Activated CD8-positive, alpha-beta memory T cell treated with anti-CD3 and anti-CD28 coated beads, Interleukin-2, amount 50 U/mL, for 24 hours (primary cell): ENCODE measurements around the gene FCGR1A.
"Not testable (repeated sequence)": the region's sequence is repeated elsewhere in the genome, so short reads cannot be mapped to it uniquely, and the experiment has no call there.

Experiments
- DNase-seq: peaks from one replicate; pipeline ENCODE4 v3.0.0-alpha.2; 2020; ENCODE audit errors: extremely low read depth

FCGR1A gene

GRCh38 chr1:149777084-149777483, 5.4 kb upstream of the FCGR1A start:
- not testable (repeated sequence) for DNase-seq

- not testable (repeated sequence) for DNase-seq
Measured at GRCh38 chr1:149778313-149778712, 4.2 kb upstream of the FCGR1A start.

DNA sequence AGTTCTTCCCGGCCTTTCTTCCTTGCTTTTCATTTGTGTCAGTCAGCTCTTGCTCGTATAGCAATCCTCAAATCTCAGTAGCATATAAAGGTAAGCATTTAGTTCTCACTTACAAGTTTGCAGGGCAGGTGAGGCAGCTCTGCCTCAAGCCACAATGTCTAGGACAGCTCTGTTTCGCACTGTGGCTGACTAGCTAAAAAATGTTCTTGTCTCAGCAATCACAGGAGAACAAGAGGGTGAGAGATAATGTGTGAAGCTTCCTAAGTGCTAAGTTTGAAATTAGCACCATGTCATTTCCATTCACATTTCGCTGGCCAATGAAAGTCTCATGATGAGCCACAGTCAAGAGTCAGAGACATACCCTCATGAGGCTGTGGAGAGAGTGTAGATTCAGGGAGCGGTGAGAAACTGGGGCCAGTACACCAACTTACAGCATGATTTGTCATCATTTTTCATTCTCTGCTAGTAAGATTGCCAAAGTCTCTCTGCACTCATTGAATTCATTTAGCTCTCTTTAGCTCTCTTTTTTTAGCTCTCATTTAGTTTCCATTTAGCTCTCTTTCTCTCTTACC, 995 bp upstream of the FCGR1A start:
- not testable (repeated sequence) for DNase-seq

DNA sequence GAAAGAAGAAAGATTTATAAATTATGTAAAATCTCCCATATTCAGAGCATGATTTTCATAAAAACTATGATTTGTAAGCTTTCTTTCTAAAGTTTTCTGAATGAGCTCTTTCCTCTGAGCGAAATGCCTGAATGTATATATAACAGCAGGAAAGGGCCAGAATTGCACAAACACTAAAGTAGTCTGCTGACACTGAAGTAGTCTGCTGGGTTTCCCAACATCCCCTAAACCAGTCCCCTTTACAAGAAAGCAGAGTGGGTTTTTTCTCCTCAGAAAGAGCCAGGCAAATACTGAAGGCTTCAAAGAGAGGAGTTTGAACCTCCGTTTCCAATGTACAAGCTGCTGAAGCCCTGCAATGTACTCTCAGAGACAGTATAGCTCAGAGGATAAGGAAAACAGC, 795 bp downstream of the FCGR1A start:
- DNase-seq: not testable (repeated sequence)

DNA sequence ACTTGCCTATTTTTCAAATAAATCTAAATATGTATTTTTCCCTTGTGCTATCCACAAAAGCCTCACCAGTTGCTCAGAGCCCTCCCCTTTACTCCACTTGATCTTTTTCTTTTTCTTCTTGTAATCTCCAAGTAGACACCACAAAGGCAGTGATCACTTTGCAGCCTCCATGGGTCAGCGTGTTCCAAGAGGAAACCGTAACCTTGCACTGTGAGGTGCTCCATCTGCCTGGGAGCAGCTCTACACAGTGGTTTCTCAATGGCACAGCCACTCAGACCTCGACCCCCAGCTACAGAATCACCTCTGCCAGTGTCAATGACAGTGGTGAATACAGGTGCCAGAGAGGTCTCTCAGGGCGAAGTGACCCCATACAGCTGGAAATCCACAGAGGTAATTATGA, 1.4 kb downstream of the FCGR1A start:
- DNase-seq: not testable (repeated sequence)

DNA sequence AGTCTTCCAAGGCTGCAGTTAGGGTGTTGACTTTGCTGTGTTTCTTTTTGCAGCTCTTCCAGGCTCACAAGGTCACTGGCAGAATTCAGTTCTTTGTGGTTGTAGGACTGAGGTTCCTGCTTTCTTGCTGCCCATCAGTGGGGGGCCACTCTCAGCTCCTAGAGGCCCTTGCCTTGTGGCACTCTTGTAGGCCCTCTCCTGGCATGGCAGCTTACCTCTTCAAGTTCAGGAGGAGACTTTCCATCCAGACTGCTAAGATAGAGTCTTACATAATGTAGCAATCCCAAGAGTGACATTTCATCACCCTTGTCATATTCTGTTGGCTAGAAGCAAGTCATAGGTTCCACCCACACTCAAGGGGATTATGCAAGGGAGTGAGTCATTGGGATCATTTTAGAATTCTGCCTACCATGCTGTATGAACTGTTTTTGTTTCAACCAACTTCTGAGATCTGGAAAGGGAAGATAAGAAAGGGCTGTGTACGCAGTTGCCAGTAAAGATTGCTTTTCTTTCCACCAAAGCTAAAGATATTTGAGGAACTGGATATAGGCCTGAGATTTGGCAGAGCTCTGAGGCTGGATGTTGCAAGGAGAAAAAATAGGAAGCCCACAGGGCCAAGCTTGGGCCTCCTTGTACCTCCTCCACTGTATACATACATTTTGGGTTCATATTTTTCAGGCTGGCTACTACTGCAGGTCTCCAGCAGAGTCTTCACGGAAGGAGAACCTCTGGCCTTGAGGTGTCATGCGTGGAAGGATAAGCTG, 5.4 kb downstream of the FCGR1A start:
- DNase-seq: not testable (repeated sequence)

DNA sequence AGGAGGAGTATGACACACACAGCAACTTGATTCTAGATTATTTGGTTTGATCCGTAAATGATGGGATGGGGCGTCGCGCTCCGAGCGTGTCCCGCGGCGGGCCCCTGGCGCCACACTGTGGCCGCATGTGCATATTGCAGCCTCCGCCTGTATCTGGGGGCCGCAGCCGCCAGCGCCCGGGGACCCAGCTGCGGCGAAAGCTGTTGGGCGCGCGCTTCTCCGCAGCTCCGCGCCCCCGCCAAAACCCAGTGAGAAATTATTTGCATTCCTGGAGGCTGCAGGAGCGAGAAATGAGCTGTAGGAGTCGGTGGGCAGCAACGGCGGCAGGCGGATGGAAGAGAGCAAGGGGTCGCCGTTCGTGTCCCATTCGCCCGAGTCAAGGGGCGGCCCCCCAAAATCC, 10.0 kb downstream of the FCGR1A start:
- DNase-seq: not testable (repeated sequence)

GRCh38 chr1:149792912-149793515, 10.5 kb downstream of the FCGR1A start:
- DNase-seq: peak; percentile 27

GRCh38 chr1:149793885-149794284, 11.4 kb downstream of the FCGR1A start:
- DNase-seq: not testable (repeated sequence)

DNA sequence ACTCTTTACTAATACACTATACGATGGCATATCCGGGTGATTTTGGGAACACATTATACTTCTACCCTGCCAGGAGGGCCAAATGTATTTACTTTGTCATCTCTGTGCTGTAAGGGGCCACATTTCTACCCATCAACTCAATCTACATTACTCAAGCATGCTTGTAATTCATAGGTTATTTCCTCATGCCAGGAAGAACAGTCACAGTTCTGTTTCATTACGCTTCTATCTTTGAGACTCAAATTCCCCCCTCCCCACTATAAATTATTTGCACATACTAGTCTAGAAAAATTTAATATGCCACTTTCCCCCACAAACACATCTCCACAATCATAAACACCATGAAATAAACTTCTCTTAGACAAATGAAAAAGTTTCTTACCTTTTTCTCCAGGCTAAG, 19.1 kb downstream of the FCGR1A start:
- not testable (repeated sequence) for DNase-seq

DNA sequence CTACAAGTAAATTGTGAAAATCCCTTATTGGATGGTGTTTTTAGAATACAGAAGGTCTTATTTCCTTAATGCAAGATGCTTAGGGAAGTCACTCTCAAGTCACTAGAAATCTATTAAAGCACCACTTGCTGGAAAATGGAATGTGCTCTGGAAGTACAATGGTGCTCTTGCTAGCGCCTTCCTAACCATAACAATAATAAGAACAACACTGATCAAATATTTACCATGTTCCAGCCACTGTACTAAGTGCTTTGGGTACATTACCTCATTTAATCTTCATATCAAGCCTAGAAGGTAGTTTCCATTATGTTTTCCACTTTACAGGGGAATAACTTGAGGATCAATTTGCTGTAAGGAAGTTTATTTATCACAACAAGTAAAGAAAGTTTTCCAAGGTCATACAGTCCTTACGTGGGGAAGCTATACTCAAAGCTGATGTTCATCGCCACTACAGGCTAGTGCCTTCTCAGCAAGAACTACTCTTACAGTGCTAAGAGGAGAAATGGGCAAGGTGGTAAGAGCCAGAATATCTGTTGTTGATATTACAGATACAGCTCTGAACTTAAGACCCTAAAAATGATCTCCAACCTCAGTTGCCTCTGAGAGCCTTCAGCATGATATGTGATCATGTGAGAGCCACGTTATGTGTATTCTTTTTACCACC, 22.1 kb downstream of the FCGR1A start:
- not testable (repeated sequence) for DNase-seq

GRCh38 chr1:149810697-149811405, 28.4 kb downstream of the FCGR1A start:
- DNase-seq: not testable (repeated sequence)

DNA sequence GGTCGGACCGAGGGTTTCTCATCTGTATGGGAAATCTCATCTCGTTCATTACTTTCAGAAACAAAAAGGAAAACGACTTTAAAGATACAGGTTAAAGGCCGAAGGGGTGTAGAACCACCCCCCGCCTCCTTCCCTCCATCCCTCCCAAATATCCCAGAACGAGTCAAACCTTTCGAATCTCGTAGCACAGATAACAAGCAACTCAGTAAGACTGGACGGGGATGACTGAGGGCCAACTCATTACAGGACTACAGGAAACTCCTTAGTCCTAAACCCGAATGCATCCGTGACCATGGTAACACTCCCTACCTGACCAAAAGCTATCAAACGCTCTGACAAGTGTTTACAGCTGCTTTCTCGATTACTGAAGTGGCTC, 29.0 kb downstream of the FCGR1A start:
- not testable (repeated sequence) for DNase-seq

DNA sequence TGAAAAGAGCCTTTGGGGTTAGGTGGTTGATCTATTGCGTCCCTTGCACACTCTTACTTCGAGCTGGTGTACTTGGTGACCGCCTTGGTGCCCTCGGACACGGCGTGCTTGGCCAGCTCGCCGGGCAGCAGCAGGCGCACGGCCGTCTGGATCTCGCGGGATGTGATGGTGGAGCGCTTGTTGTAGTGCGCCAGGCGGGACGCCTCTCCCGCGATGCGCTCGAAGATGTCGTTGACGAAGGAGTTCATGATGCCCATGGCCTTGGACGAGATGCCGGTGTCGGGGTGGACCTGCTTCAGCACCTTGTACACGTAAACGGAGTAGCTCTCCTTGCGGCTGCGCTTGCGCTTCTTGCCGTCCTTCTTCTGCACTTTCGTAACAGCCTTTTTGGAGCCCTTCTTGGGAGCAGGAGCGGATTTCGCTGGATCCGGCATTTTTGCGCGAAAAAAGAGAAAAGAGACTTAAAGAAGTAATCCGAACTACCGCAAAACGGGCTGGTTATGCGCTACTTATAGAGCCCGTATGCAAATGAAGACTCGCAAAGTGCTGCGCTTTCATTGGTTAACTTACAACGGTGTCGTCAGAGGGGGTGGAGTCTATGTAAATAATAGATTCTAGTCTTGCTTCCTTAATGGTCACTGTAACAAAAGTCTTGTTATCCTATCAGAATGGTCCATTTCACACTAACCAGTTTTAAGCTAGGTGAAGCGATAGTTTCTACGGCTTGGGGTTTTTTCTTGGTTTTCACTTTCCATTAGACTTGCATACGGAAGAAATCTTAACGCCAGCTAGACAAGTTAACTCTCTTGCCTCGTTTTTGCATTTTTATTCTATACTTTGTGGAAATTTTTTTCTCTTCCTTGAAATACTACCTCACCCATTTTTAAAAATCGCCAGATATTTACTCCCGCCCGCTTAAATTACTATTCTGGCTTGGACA, 29.7 kb downstream of the FCGR1A start:
- DNase-seq: peak; percentile 50

- DNase-seq: peak; percentile 23
Measured at GRCh38 chr1:149812893-149813801, 30.7 kb downstream of the FCGR1A start.

GRCh38 chr1:149820387-149820786, 37.9 kb downstream of the FCGR1A start:
- DNase-seq: not testable (repeated sequence)

DNA sequence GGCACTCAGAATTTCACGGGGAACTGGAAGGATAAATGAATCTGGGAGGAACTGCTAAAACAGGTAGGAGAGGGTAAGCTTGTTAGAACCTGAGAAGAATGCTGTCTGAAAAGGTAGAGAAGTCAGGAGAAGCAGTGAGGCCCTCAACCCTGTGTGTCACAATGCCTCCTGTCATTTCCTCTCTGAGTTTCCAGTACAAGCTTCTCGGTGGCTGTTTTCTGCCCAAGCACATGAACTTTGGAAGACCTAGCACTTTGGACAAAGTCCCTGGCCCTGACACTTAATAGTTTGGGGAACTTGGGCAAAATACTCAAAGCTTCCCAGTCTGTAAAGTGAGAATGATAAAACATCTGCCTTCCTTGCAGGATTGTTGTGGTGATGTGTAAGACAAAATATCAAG, 44.1 kb downstream of the FCGR1A start:
- not testable (repeated sequence) for DNase-seq

DNA sequence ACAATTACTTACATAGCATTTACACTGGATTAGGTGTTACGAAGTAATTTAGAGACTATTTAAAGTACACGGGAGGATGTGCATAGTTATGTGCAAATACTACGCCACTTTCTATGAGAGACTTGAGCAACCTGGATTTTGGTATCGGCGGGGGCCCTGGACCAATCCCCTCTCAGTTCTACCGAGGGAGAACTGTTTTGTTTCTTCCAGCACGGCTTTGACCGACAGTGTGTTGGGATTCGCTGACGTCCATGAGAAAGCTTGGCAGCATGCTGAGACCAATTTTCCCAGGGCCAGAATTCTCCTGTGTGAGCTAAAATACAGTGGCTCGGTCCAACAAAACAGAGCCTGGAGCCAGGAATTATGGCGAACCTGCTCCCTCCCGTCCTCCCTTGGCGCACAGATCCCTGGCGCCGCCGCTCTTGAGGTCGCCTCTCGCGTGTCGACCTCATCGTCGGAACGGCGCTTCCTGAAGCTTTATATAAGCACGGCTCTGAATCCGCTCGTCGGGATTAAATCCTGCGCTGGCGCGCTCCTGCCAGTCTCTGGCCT, 49.3 kb downstream of the FCGR1A start:
- DNase-seq: not testable (repeated sequence)
